Stimulated activated CD4-positive, alpha-beta T cell treated with anti-CD3 and anti-CD28 coated beads, Interleukin-4, amount 100 ng/mL, for 4 hours (primary cell): Measurements from ENCODE around the gene NUFIP1.
"Not testable (repeated sequence)": the region's sequence is repeated elsewhere in the genome, so short reads cannot be mapped to it uniquely, and the experiment has no call there.

Experiments used
- DNase-seq, 2 experiments: peaks; one replicate each; pipeline ENCODE4 v3.0.0-alpha.2; 2020

Gene NUFIP1

DNA sequence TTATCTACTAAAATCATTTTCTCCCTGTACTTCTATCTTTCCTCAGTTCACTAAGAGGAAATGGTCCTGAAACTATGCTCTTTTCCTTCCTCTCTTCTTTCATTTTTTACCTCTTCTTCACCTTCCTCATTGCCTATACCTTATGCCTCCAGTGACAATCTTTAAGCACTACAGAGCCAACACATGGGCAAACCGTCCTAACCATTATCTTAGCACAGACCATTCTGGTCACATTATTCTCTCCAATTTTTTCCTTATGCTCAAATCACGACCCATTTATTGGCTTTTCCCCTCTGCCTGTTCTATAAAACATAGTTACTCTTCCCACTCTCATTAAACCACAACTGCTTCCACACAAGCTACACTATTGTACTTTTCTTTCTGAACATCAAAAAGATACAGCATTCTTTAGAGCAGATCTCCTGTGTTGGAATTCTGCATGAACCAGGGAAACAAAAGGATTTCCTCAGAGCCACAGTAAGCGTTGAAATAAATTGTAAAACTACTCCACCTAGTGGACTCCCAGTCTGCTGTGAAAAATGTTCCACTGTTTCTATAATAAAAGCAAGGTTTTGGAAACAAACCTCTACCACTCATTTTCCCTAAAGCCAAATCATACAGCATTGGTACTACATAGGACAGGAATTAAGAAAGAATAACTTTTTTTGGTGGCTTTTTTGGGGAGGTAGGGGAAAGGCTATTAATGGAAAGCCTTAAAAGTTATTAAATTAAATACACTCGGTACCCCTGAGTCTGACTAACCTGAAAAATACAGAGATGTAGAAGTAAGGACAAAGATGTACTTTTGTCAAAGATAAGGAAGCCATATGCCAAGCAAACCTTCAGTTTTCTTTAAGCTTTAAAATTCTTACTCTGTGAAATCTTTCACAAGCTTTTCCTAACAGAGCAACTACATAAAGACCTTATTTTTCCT lies 19.5 kb downstream of the NUFIP1 start:
- DNase-seq, result no peak

DNA sequence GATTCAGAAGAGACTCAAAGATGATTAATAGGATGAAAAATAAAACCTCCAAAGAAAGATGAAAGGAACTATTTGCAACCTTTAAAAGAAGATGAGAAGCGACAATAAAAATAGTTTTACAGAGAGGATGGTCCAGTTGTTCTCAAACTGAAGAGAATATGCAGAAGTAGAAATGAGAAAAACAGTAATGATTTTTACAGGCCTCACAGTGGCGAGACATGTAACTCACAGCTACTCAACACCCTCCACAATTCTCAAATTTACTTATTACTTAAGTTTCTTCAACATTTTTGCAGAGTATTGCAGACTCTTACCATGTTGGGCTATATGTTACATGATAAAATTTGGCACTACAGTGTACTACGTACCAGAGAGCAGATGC lies 20.8 kb downstream of the NUFIP1 start:
- DNase-seq, result no peak

DNA sequence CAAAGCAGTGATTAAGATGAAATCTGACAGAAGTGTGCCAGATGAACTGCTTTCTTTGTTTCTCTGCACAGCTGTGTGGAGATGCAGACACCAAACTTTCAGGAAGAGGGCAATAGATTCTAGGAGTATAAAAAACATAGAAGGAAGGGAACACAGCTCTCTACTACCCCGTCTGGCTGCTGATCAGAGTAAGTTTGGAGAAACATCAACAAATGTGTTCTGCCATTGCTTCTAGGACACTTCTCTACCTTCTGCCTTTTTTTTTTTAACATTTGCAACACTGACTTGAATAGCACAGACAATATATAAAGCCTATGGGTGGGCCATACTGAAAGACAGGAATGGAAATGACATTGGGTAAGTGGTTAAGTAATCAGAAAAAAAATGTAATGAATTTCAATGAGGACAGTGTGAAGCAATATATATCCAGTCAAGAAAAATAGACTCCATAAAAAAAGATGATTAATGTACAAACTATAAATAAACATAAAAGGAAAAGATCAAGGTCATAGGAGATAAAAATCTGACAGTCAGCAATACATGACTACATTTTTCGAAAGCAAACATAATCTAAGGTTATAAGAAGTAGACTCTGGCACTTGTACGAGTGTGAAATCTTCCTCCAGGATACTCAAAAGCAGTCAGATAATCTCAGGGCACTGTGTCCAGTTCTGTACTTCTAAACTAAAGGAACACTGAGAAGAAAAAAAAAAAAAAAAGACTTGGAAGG lies 21.4 kb downstream of the NUFIP1 start:
- DNase-seq, result no peak

DNA sequence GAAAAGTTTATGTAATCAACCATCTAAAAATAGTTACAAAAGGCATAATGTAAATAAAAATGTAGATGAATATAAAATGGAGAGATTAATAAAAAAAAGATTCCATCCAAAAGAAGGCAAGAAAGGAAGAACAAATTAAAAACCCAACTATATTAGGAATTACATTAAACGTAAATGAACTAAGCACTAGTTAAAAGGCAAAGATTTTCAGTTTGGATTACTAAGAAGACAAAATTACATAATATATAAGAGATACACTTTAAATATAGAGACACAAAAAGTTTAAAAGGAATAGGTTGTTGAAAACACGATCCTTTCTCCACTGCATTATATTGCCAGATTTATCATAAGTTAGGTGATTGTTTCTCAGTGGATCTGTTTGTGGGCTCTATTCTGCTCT lies 27.3 kb downstream of the NUFIP1 start:
- no peak for DNase-seq

DNA sequence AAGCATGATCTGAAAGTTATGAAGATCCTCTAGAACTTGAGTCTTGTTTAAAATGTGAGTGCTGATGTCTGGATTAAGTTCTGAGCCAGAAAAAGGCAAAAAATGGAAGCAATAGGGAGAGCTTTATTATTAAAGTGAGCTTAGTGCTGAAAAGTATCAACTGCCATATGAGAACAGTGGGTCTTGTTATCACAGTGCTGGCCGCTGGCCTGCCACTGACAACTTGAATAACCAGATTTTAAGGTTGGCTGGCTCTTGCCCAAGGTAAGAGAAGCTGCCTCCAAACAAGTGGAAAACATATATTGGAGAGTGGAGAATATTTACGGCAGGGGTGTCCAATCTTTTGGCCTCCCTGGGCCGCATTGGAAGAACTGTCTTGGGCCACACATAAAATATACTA lies 33.9 kb downstream of the NUFIP1 start:
- DNase-seq, result no peak

DNA sequence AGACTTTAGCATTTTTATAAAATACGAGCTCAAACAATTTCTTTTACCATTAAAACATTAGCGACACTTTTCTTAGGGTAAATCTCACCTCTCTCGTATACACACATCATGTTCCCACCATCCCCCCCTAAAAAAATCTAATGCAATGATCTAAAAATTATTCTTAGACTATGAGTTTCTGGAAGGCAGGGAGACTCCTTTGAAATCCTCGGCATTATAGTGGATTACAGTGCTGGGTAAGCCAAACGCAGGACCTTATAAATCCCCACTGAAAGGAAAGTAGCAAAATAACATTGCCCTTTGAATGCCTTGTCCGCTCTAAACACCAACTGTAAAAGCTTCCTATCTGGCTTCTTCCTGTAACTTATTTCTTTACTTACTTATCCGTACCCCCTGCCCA lies 35.0 kb downstream of the NUFIP1 start:
- no peak for DNase-seq

DNA sequence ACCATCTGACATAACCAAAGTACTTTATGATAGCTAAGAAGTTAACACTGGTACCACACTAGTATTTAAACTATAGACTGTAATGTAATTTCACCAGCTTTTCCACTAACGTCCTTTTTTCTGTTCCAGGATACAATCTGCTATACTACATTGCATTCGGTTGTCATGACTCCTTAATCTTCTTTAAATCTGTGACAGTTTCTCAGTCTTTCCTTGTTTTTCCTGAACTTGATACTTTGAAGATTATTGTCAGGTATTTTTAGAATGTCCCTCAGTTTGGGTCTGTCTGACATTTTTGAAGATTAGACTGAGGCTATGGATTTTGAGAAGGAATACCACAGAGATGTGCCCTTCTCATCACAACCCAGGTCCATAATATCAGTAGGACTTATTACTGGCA lies 36.6 kb downstream of the NUFIP1 start:
- no peak for DNase-seq

DNA sequence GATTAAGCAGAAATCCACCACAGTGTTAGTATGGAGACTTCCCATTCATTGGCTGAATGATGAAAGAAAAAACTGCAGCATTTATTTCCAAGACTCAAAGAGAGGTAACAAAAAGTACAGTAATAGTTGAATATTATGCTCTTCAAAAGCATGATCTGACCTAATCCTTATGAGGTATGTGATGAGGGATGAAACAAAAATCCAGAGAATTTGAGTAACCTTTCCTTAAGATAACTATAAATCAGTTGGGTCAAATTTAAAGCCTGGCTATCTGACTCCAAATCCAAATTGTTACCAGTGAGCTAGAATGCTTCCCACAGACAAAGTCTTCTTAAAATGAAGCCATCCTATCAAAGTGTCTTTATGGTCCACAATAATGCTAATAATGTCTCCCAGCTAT lies 38.1 kb downstream of the NUFIP1 start:
- no peak for DNase-seq

DNA sequence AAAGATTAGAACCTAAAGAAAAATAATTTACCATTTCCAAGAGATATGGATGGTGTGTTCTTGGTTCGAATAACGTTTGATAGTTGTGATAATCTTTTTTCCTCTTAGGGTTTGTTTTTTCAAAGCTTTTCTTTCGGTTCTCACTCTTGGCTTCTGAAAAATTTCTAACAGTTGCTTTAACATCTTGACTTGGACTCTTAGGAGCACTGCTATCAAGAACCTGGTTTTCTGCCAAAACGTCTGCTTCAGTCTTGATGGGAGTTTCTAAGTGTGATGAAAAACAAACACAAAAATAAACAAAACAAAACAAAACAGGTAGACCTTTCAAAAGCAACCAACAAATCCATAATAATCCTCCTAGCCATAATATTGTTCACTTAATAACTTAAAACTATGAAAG lies 45.9 kb downstream of the NUFIP1 start:
- not testable (repeated sequence) for DNase-seq

DNA sequence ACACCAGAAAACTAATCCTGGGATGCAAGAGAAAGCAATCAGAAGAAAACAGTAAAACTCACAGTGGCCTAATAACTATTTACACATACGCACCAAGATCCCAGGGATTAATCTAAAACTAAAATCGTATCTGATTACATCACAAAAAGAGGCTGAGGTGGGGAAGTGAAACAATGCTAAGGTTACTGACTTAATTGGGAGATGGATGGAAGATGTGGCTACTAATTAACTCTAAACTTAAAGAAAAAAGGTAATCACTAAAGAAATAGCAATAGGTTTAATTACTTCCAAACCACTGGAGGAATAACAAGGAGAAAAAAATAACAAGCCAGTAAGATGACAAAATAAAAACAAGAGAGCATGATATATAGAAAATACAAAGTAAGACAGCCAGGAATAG lies 50.4 kb downstream of the NUFIP1 start:
- DNase-seq, result no peak

DNA sequence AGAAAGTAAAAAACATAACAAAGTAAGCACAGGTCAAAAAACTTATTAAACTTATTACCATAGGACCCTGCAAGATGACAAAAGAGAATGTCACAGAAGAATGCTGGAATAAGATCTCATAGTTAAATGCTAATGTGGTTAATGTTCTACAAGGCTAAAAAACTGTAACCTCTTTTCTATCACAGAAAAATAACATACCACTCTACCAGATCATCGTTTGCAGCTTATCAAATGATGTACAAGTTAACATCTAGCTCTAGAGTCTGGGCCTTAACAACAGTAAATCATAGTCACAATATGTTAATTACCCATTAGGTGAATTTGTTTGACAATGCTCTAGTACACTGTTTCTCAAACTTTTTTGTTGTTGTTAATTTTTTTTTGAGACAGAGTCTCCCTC lies 53.0 kb downstream of the NUFIP1 start:
- no peak for DNase-seq

DNA sequence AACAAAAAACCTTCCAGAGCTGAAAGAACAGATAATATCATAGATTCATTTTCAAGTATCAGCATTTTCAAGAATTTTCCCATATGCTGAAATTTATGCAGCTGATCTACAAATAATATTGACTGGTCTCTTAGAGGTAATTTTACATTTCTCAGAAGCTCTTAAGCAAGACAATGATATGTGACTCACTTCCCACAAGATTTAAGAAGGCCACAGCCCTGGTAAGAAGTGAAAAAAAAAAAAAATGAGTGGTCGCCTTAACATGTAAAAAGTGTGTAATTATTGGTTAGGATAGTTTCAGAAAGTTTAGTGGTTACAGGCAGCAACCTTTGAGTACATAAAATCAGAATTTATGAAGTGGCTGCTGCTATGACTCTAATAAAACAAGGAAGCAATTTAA lies 54.5 kb downstream of the NUFIP1 start:
- DNase-seq, result no peak

DNA sequence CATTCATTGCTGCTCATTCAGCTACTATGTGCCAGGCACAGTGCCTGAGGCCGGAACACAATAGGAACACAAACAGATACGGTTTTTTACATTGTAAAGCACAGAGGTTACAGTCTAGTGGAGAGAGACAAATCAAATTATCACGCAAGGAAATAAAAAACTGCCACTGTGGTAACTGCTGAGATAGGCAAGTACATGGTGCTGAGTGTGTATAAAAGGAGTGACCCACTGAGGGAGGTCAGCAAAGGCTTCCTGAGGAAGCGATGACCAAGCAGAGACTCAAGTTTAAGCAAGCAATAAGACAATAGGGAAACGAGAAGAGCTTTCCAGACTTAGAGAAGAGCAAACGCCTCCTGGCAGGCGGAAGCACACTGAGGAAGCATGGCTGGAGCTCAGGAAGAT lies 56.4 kb downstream of the NUFIP1 start:
- DNase-seq, result no peak

DNA sequence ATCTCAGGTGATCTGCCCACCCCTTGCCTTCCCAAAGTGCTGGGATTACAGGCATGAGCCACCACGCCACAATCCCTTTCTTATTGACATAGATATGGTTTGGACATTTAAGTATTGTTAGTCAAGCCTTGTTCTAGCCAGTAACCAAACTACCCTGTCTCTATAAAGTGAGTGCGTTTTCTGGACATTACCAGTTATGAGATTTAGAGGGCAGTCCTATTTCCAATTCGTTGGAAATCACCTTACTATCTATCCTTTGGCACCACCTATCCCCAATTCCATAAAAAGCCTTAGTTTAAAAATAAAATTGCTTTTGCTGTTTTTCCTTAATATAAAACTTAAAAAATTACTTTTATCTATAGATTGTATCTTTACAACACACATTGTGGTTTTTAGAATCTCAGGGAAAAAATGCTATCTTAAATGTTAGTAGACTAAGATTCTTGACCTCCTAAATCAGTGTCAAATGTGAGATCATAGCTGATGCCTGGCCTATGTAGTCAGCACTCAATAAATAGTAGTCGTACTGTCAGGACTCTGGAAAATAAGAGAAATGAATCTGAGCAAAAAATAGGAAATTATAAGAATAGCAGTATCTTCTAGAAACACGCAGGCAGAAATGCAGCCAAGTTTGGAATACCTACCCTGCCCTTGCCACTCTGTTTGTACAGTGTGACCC lies 57.0 kb downstream of the NUFIP1 start:
- no peak for DNase-seq

DNA sequence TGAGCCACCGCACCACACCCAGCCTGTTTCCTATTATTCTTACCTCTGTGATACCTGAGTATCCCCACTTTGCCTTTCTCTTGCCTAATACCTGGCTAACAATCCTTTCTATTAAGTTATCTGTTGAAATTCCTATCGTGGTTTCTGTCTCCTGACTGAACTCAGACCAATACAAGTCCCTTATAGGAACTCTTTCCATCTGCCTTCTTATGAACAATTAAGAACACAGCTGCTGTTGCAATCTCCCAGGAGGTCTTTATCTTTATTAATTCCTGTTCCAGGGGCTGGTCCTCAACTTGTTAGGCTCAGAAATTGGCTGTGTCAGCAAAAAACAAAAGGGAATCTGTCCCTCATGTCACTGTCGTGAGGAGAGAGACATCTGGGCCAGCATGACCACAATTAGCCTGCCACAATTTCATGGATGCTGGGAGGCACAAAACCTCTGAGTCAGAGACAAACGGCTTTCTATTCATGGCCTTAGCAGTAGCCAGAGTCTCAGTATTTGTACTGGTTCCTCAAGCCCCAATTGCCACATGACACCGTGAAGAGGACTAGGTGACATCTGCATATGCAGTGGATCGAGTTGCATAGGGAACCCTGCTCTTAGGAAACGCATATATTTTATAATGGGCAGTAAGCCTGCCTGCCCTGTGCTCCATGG lies 58.2 kb downstream of the NUFIP1 start:
- no peak for DNase-seq

DNA sequence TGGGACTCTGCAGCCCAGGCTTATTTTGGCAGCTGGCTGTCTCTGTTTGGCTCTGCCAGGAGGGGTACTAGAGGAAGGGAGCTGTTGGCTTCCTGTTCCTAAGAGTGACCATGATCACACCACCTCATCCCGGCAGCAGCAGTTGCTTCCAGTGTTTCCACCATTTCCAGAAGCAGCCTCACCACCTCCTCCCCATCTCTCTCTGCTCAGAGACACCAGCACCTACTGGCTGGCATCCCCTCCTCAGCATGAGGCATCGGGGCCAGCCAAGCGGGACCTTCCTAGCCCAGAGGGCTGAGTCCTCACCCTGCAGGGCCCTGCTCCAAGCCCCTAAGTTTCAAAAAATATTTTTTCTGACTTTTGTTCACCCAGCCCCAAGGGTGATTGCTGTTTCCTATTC lies 59.0 kb downstream of the NUFIP1 start:
- no peak for DNase-seq

DNA sequence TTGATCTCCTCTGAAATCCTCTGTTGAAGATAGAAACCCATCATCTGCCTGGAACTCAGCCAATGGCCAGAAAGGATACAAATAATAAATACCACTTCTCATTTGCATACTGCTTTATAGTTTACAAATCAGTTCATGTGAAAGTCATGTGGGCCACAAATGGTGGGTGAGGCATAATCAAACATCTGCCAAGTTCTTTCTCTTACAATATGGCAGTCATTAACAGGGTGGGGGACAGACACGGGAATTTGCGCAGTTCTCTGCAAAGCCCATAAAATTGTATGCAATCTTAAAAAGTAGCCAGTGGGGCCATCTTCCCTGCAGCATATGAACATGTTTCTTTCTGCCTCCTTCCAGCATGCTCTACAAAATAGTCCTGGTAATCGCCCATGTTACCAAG lies 59.6 kb downstream of the NUFIP1 start:
- no peak for DNase-seq

DNA sequence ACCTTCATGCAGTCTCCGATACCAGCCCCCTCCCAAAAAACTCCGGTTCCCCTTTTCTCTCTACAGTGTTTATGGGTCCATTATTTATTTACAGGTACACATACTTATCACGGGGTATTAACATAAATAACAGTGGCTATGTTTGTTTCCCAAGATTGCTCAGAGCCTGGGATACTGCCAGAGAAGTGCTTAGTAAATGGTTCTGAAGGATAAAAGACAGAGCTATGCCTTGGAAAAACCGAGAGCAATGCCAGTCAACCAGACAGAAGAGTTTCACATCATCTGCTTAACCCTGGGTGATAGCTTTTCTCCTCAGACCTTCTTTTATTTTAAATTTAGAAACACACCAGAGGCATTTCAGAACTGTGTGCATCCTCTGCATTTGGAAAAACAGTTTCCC lies 61.3 kb downstream of the NUFIP1 start:
- no peak for DNase-seq

DNA sequence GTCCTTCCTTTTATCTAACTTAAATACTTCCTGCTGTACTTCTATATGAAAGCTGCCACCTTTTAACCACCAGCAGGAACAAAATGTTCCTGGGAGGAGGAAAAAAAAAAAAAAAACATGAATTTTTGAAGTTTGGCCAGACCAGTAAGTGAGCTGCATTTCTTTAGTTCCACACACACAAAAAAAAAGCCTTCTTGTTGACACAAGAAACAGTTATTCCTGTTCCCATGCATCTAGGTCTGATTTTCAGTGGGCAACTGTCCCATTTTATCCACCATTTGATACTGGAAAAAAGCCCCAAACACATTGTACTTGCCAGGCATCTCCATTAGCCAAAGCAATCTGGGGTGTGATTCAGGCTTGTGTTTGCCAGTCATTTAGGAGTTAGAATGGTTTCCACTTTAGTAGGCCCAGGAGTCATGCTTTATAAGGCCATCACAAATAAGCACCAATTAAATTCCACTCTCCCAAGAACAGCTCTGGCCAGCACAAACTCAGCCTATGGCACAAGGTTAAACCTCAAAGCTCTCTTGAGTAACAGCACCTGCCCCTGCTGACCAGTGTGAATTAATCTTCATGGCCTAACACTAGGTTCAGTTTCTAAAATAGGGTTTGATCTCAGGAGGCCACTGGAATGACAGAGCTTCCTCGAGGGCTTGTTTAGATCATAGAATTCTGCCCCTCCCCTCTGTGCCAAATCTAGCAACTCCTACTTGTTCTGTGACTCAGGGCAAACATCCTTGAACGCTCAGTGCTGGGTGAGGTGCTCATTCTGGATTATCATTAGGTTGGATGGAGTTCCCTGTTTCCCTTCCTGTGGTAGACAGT lies 67.1 kb downstream of the NUFIP1 start:
- no peak for DNase-seq

DNA sequence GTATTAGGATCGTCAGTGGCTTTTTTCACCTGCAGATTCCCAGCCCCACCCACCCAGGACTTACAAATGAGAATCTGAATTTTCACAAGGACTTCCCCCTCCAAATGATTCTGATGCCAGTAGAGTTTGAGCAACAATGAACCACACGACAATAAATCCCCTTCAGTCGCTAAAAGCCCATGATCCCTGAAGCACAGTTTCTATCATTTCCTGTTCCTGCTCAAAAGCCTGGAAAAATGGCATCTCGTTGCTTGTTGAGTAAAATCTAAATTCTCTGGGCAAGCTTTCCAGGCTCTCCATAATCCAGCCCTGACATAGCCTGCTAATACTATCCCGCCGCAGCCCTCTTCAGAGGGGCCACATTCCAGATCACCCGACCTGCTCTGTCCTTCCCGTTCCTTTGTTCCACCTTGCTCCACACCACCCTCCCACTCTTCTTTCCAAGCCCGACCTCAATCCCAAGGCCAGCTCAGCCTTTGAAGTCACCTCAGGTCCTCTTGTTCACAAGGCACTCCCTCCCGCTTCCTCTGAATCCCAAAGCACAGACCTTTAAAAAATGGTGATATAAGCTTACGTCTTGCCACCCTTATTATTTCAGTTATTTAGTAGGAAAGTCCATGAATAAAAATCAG lies 67.9 kb downstream of the NUFIP1 start:
- no peak for DNase-seq

DNA sequence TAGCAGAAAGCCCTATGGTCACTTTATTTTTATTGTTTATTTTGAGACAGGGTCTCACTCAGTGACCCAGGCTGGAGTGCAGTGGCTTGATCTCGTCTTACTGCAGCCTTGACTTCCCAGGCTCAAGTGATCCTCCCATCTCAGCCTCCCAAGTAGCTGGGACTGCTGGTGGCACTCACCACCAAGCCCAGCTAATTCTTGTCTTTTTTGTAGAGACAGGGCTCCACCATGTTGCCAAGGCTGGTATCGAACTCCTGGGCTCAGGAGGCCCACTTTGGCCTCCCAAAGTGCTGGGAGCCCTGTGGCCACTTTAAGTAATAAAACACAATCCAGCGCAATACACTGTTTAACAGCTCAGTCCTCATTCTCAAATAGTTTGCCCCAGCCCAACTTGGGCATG lies 69.3 kb downstream of the NUFIP1 start:
- no peak for DNase-seq
